Measurements from ENCODE around the gene RPGRIP1. TPM values are rescaled to one million over a fixed set of nuclear protein-coding genes. Genes with fewer than 3 reads are reported as not detected.

Gene RPGRIP1
- total RNA-seq, 2 experiments from 2014 or later: not detected

GRCh38 chr14:21307637-21308036 lies 27.8 kb downstream of the RPGRIP1 start:
- Mint-ChIP-seq H3K27me3 (no peaks in the 10 kb centered on the region), H3K27ac (no peak overlapping the region)
- intact Hi-C loops (cut with micrococcal nuclease): loop anchor here (5.0 kb wide), 1 partner anchor 40 kb away; the partner anchor contains the start of gene HNRNPC

GRCh38 chr14:21308132-21308478 lies 28.2 kb downstream of the RPGRIP1 start:
- no peak for ATAC-seq
- intact Hi-C loops (cut with micrococcal nuclease): loop anchor here (5.0 kb wide), 1 partner anchor 41 kb away; the partner anchor contains the start of gene HNRNPC
- peak overlapping the region; percentile 81 for H3K27ac Mint-ChIP-seq

More at GRCh38 chr14:21307637-21308036, 27.8 kb downstream of the RPGRIP1 start:
- no peaks in the 10 kb centered on the region for H3K9me3 Mint-ChIP-seq
- POLR2A ChIA-PET: interaction anchor here (1.0 to 1.7 kb wide), 4 partner anchors 40 to 69 kb away, joined by 3 to 10 read pairs (median 5); no protein-coding TSS in a partner anchor
- ATAC-seq: no peak
- no peaks in the 10 kb centered on the region for H3K36me3 Mint-ChIP-seq (ENCODE audit: low read depth)
- no peak for TF ChIP-seq CTCF (IDR thresholded peaks at IDR 0.05)
- peaks cover 24% of the 10 kb centered on the region for H3K4me1 Mint-ChIP-seq (ENCODE audit: low read depth)
- CTCF ChIA-PET: interaction anchor here (0.9 to 1.6 kb wide), 5 partner anchors 9 to 170 kb away, joined by 3 to 4 read pairs (median 3); partner anchors contain the start of genes RPGRIP1 and TOX4
- no peak for DNase-seq
- no peak overlapping the region for H3K4me3 Mint-ChIP-seq

GRCh38 chr14:21308479-21309237 lies 28.8 kb downstream of the RPGRIP1 start:
- Mint-ChIP-seq H3K36me3 (ENCODE audit: low read depth) (no peaks in the 10 kb centered on the region), H3K27me3 (no peaks in the 10 kb centered on the region), H3K27ac (peak overlapping the region; percentile 81), H3K4me3 (peak overlapping the region; percentile 68), H3K4me1 (ENCODE audit: low read depth) (peaks cover 24% of the 10 kb centered on the region), H3K9me3 (no peaks in the 10 kb centered on the region)
- intact Hi-C loops (cut with micrococcal nuclease): loop anchor here (5.0 kb wide), 1 partner anchor 41 kb away; the partner anchor contains the start of gene HNRNPC
- DNase-seq (peak; percentile 91), ATAC-seq (peak; percentile 93)
- TF ChIP-seq CTCF (IDR thresholded peaks at IDR 0.05): no peak
- CTCF ChIA-PET: interaction anchor here (0.9 to 1.6 kb wide), 3 partner anchors 9 to 169 kb away, joined by 3 to 4 read pairs (median 3); partner anchors contain the start of gene TOX4
- POLR2A ChIA-PET: interaction anchor here (0.5 to 1.7 kb wide), 7 partner anchors 20 to 199 kb away, joined by 3 to 10 read pairs (median 4); no protein-coding TSS in a partner anchor

More at GRCh38 chr14:21308132-21308478, 28.2 kb downstream of the RPGRIP1 start:
- ChIA-PET CTCF (interaction anchor here (0.9 to 1.6 kb wide), 3 partner anchors 9 to 169 kb away, joined by 3 to 4 read pairs (median 3); partner anchors contain the start of genes RPGRIP1 and TOX4), POLR2A (interaction anchor here (1.0 to 1.7 kb wide), 4 partner anchors 40 to 69 kb away, joined by 3 to 10 read pairs (median 5); no protein-coding TSS in a partner anchor)
- Mint-ChIP-seq H3K4me3 (peak overlapping the region; percentile 68), H3K9me3 (no peaks in the 10 kb centered on the region), H3K4me1 (ENCODE audit: low read depth) (peaks cover 24% of the 10 kb centered on the region), H3K27me3 (no peaks in the 10 kb centered on the region), H3K36me3 (ENCODE audit: low read depth) (no peaks in the 10 kb centered on the region)
- no peak for DNase-seq
- no peak for TF ChIP-seq CTCF (IDR thresholded peaks at IDR 0.05)

GRCh38 chr14:21309238-21309636 lies 29.4 kb downstream of the RPGRIP1 start:
- peaks cover 24% of the 10 kb centered on the region for H3K4me1 Mint-ChIP-seq (ENCODE audit: low read depth)
- intact Hi-C loops (cut with micrococcal nuclease): loop anchor here (5.0 kb wide), 1 partner anchor 42 kb away; the partner anchor contains the start of gene HNRNPC
- ATAC-seq: no peak
- no peaks in the 10 kb centered on the region for H3K9me3 Mint-ChIP-seq
- H3K36me3 Mint-ChIP-seq (ENCODE audit: low read depth): no peaks in the 10 kb centered on the region
- TF ChIP-seq CTCF (IDR thresholded peaks at IDR 0.05): no peak
- CTCF ChIA-PET: interaction anchor here (0.9 to 1.2 kb wide), 2 partner anchors 10 to 36 kb away, joined by 3 to 4 read pairs; no protein-coding TSS in a partner anchor
- H3K27ac Mint-ChIP-seq: peak overlapping the region; percentile 81
- H3K4me3 Mint-ChIP-seq: peak overlapping the region; percentile 68
- POLR2A ChIA-PET: interaction anchor here (1.0 to 3.3 kb wide), 5 partner anchors 21 to 63 kb away, joined by 3 to 10 read pairs (median 4); no protein-coding TSS in a partner anchor
- DNase-seq: no peak
- no peaks in the 10 kb centered on the region for H3K27me3 Mint-ChIP-seq

Data from activated CD8-positive, alpha-beta T cell treated with anti-CD3 and anti-CD28 coated beads for 36 hours (primary cell).